K562 (cell line): Measurements from ENCODE around the gene SRCIN1. TPM values are rescaled to one million over a fixed set of nuclear protein-coding genes. Genes with fewer than 3 reads are reported as not detected.

Source experiments
- E4F1 ChIP-seq: fragments of 250-450 bp; sonication (Bioruptor Pico); IDR thresholded peaks from 2 replicates; pipeline ENCODE4 v1.5.0; 2021; ENCODE audit warnings: mild to moderate bottlenecking, borderline replicate concordance
- GABPA ChIP-seq: fragments of 200-800 bp; sonication (Bioruptor generic); conservative IDR thresholded peaks from 2 replicates; pipeline ENCODE4 v1.6.1; 2016; ENCODE audit warnings: low read depth, missing genetic modification characterization, missing compliant biosample characterization
- HDAC2 ChIP-seq: fragments of 450-650 bp; IDR thresholded peaks from 2 replicates; pipeline ENCODE4 v1.6.1; 2016; ENCODE audit warnings: mild to moderate bottlenecking
- HES1 ChIP-seq: fragments of 450-650 bp; IDR thresholded peaks from 2 replicates; pipeline ENCODE4 v1.6.1; 2016; ENCODE audit warnings: low read depth, mild to moderate bottlenecking, moderate library complexity
- ILF3 ChIP-seq: fragments of 450-650 bp; IDR thresholded peaks from 2 replicates; pipeline ENCODE4 v1.6.1; 2018; ENCODE audit warnings: antibody characterized with exemption, mild to moderate bottlenecking, moderate library complexity, borderline replicate concordance
- MYC ChIP-seq, 2 experiments: fragments of 250-450 bp in 1 of 2; sonication (Bioruptor Pico) in 1 of 2; IDR thresholded peaks; 2 replicates each; pipeline versions ENCODE4 v1.5.1 to v1.6.1; 2012 to 2021; ENCODE audit warnings: low read depth in 2 of 2, borderline replicate concordance in 1 of 2, improper control_type of control experiment in 1 of 2, low read length in 1 of 2, mild to moderate bottlenecking in 1 of 2, moderate library complexity in 1 of 2
- NBN ChIP-seq: fragments of 450-650 bp; IDR thresholded peaks from 2 replicates; pipeline ENCODE4 v1.6.1; 2016; ENCODE audit warnings: low read depth, mild to moderate bottlenecking
- RBM34 ChIP-seq: fragments of 200-400 bp; formaldehyde crosslinking; IDR thresholded peaks from 2 replicates; pipeline ENCODE4 v1.6.1; 2018; ENCODE audit warnings: low read length, borderline replicate concordance; ENCODE audit not compliant: insufficient read depth
- RCOR1 ChIP-seq, 2 experiments: IDR thresholded peaks; 2 replicates each; pipeline ENCODE4 v1.6.1; 2012; ENCODE audit warnings: low read depth in 2 of 2, low read length in 2 of 2, borderline replicate concordance in 1 of 2, improper control_type of control experiment in 1 of 2
- SNRNP70 ChIP-seq: fragments of 200-400 bp; formaldehyde crosslinking; optimal IDR thresholded peaks from 2 replicates; pipeline ENCODE3; 2017; ENCODE audit warnings: low read depth, low read length
- STAT5A ChIP-seq: IDR thresholded peaks from 2 replicates; pipeline ENCODE4 v1.6.1; 2012; ENCODE audit warnings: low read length, inconsistent platforms, borderline replicate concordance
- ZNF253 ChIP-seq: fragments of 250-450 bp; sonication (Bioruptor Pico); conservative IDR thresholded peaks from 2 replicates; pipeline ENCODE4 v1.6.1; 2021; ENCODE audit warnings: mild to moderate bottlenecking
- ZNF384 ChIP-seq: IDR thresholded peaks from 2 replicates; pipeline ENCODE4 v1.6.1; 2012; ENCODE audit warnings: low read depth, low read length, improper control_type of control experiment
- polyA plus RNA-seq, 8 experiments: library from polyadenylated mRNA; depleted of rRNA in 4 of 8; stranded (reverse) in 5 of 8; unstranded in 3 of 8; fragments of >200 nt; fragmentation: Nextera tagmentation in 2 of 8; fragmentation: Illumina TruSeq in 1 of 8; extraction: Ambion mirVana in 2 of 8; extraction: Trizol in 1 of 8; gene quantifications; 2 replicates each; pipeline versions ENCODE4 v1.2.1 to v1.2.3, GENCODE V29; 2011 to 2014; ENCODE audit warnings: inconsistent platforms in 1 of 8, missing spikeins in 1 of 8
- total RNA-seq, 7 experiments: library from RNA; depleted of rRNA in 6 of 7; stranded (reverse); fragments of >200 nt in 6 of 7; fragmentation: Illumina TruSeq in 2 of 7; extraction: Trizol in 2 of 7; gene quantifications; 2 replicates each; pipeline versions ENCODE4 v1.2.1 to v1.2.3, GENCODE V29; 2011 to 2021; ENCODE audit warnings: low replicate concordance in 1 of 7

The SRCIN1 gene
- total and polyA plus RNA-seq, 9 of the 15 experiments (the other 6 are each of a cell fraction or from before 2014, with no cell fraction given), result 0.09 to 0.33 (median 0.13) TPM; not detected in 6

- no peak for TF ChIP-seq E4F1 (CRISPR knock-in tag)
- no peak for TF ChIP-seq NBN
- no peak for TF ChIP-seq ILF3
- no peak for TF ChIP-seq SNRNP70
- TF ChIP-seq RBM34, result no peak
- TF ChIP-seq RCOR1 (IDR thresholded peaks at IDR 0.05; ENCODE audit: borderline replicate concordance in 1 of 2, low read depth in 2 of 2, low read length in 2 of 2), result peak in 1 of 2 experiments; percentile 65; a peak in 2 of 4 replicates
- no peak for TF ChIP-seq STAT5A
- TF ChIP-seq ZNF253 (CRISPR knock-in tag), result no peak
- peak; percentile 26; the same call in 1 of the 2 replicates for TF ChIP-seq ZNF384
- TF ChIP-seq HDAC2, result 0 out of 2 replicates have a peak, but pooled peaks have one; percentile 29
- TF ChIP-seq MYC (IDR thresholded peaks at IDR 0.05; ENCODE audit: low read depth, low read length), result peak; percentile 36
- TF ChIP-seq MYC (CRISPR knock-in tag; IDR thresholded peaks at IDR 0.05; ENCODE audit: borderline replicate concordance, low read depth), result no peak
- TF ChIP-seq HES1, result no peak
- TF ChIP-seq GABPA, result peak; percentile 42; the same call in 1 of the 2 replicates
These were observed at the start of gene SRCIN1 (continued) for GRCh38 chr17:38605841-38606645.
